Caco-2 (cell line): ENCODE results near the gene ADGRB3. TPM values are rescaled to one million over a fixed set of nuclear protein-coding genes. Genes with fewer than 3 reads are reported as not detected.

Source experiments
- BruUV-seq: library from RNA; stranded (reverse); fragments of 400-500 nt; replicated peaks from 2 replicates; lab custom pipeline; 2021; lab: Mats Ljungman, UMichigan
- CTCF ChIA-PET: fragments of 300-600 bp; sonication (Branson Sonifier 250); formaldehyde crosslinking; loops from one replicate; lab custom pipeline; 2022; ENCODE audit warnings: antibody characterized with exemption; lab: Charles Lee
- POLR2A ChIA-PET: fragments of 300-600 bp; sonication (Branson Sonifier 250); formaldehyde crosslinking; loops from one replicate; lab custom pipeline; 2022; ENCODE audit warnings: antibody characterized with exemption; lab: Charles Lee
- DNase-seq, 2 experiments: peaks; one replicate each; pipeline versions ENCODE4 v3.0.0 to v3.0.0-alpha.2; 2020 to 2022
- H3K27me3 ChIP-seq: replicated peaks from 2 replicates; pipeline ENCODE4 v1.6.0; 2011; ENCODE audit warnings: low read length; ENCODE audit not compliant: control insufficient read depth, insufficient read depth
- H3K36me3 ChIP-seq: 2 replicates; pipeline ENCODE4 v1.5.1; 2011; ENCODE audit warnings: low read length; ENCODE audit not compliant: control insufficient read depth, insufficient read depth
- H3K4me1 ChIP-seq: fragments of 250-450 bp; sonication (Bioruptor Pico); 2 replicates; pipeline ENCODE4 v1.5.1; 2020; ENCODE audit warnings: mild to moderate bottlenecking
- H3K4me3 ChIP-seq: 2 replicates; pipeline ENCODE4 v1.5.1; 2011; ENCODE audit warnings: low read depth, mild to moderate bottlenecking, control low read depth, low read length
- H3K9me3 ChIP-seq: fragments of 250-450 bp; sonication (Bioruptor Pico); 2 replicates; pipeline ENCODE4 v1.5.1; 2020; ENCODE audit warnings: mild to moderate bottlenecking, moderate library complexity
- H3K27ac Mint-ChIP-seq: one replicate; pipeline ENCODE4 v1.8.0; 2022; ENCODE audit warnings: mixed read lengths; ENCODE audit not compliant: unreplicated experiment
- H3K27me3 Mint-ChIP-seq: one replicate; pipeline ENCODE4 v1.8.0; 2022; ENCODE audit warnings: mixed read lengths; ENCODE audit not compliant: insufficient read depth, unreplicated experiment
- H3K36me3 Mint-ChIP-seq: one replicate; pipeline ENCODE4 v1.8.0; 2022; ENCODE audit warnings: mild to moderate bottlenecking, mixed read lengths; ENCODE audit not compliant: insufficient read depth, unreplicated experiment
- H3K4me1 Mint-ChIP-seq: one replicate; pipeline ENCODE4 v1.8.0; 2022; ENCODE audit warnings: low read depth, mixed read lengths; ENCODE audit not compliant: unreplicated experiment
- H3K4me3 Mint-ChIP-seq: one replicate; pipeline ENCODE4 v1.8.0; 2022; ENCODE audit warnings: mild to moderate bottlenecking, moderate library complexity, mixed read lengths; ENCODE audit not compliant: unreplicated experiment
- H3K9me3 Mint-ChIP-seq: one replicate; pipeline ENCODE4 v1.8.0; 2022; ENCODE audit warnings: mixed read lengths; ENCODE audit not compliant: unreplicated experiment
- CTCF ChIP-seq, 2 experiments: fragments of 200-600 bp in 1 of 2; IDR thresholded peaks; 1 replicate in 1 of 2; 2 replicates in 1 of 2; pipeline versions ENCODE4 v1.5.1 to v1.8.0; 2011 to 2022; ENCODE audit warnings: antibody characterized with exemption in 1 of 2, control low read depth in 1 of 2, inconsistent platforms in 1 of 2, low read depth in 1 of 2, low read length in 1 of 2, mild to moderate bottlenecking in 1 of 2, moderate library complexity in 1 of 2; ENCODE audit not compliant: insufficient read depth in 1 of 2, severe bottlenecking in 1 of 2, unreplicated experiment in 1 of 2
- intact Hi-C: fragments of 100-400 bp; cut with micrococcal nuclease; formaldehyde crosslinking; loops from one replicate; pipeline ENCODE4 v1.10.0; 2022; ENCODE audit not compliant: unreplicated experiment
- total RNA-seq: library from RNA; stranded (reverse); gene quantifications from 2 replicates; pipeline ENCODE4 v1.2.3, GENCODE V29; 2022

ADGRB3 gene
- total RNA-seq, 1 experiment from 2014 or later = 0.18 TPM

- Mint-ChIP-seq H3K4me3 (no peak overlapping the region), H3K27me3 (no peaks in the 10 kb centered on the region), H3K27ac (no peak overlapping the region), H3K36me3 (no peaks in the 10 kb centered on the region), H3K4me1 (peaks cover 7% of the 10 kb centered on the region), H3K9me3 (peaks cover 20% of the 10 kb centered on the region)
- H3K4me1 ChIP-seq = no peaks in the 10 kb centered on the region
- H3K4me3 ChIP-seq = no peak overlapping the region
- no peaks in the 10 kb centered on the region for H3K36me3 ChIP-seq
- CTCF ChIA-PET = no interaction called here
- POLR2A ChIA-PET = no interaction called here
- no TSS peak for BruUV-seq
- intact Hi-C loops = no loop called here
- no peak for DNase-seq
- no peak for TF ChIP-seq CTCF (IDR thresholded peaks at IDR 0.05; ENCODE audit: insufficient read depth in 1 of 2, low read depth in 1 of 2, low read length in 1 of 2, severe bottlenecking in 1 of 2, unreplicated experiment in 1 of 2)
- H3K27me3 ChIP-seq = no peaks in the 10 kb centered on the region
- no peaks in the 10 kb centered on the region for H3K9me3 ChIP-seq
These were observed 503.1 kb downstream of the ADGRB3 start for GRCh38 chr6:69138148-69138547.

- Mint-ChIP-seq H3K27me3 (no peaks in the 10 kb centered on the region), H3K36me3 (no peaks in the 10 kb centered on the region), H3K4me3 (no peak overlapping the region), H3K27ac (no peak overlapping the region), H3K4me1 (peaks cover 7% of the 10 kb centered on the region), H3K9me3 (peaks cover 20% of the 10 kb centered on the region)
- intact Hi-C loops = no loop called here
- Histone ChIP-seq H3K36me3 (no peaks in the 10 kb centered on the region), H3K9me3 (no peaks in the 10 kb centered on the region), H3K4me3 (no peak overlapping the region), H3K27me3 (no peaks in the 10 kb centered on the region), H3K4me1 (no peaks in the 10 kb centered on the region)
- no TSS peak for BruUV-seq
- no peak for TF ChIP-seq CTCF (IDR thresholded peaks at IDR 0.05; ENCODE audit: insufficient read depth in 1 of 2, low read depth in 1 of 2, low read length in 1 of 2, severe bottlenecking in 1 of 2, unreplicated experiment in 1 of 2)
- ChIA-PET CTCF (no interaction called here), POLR2A (no interaction called here)
- DNase-seq = no peak
These were observed 503.9 kb downstream of the ADGRB3 start for GRCh38 chr6:69138893-69139494.

- POLR2A ChIA-PET = no interaction called here
- no peak overlapping the region for H3K27ac Mint-ChIP-seq
These were observed 510.0 kb downstream of the ADGRB3 start for GRCh38 chr6:69145062-69145461.

More at GRCh38 chr6:69145062-69145461, 510.0 kb downstream of the ADGRB3 start:
- H3K4me1 ChIP-seq = no peaks in the 10 kb centered on the region
- no peak for TF ChIP-seq CTCF (IDR thresholded peaks at IDR 0.05; ENCODE audit: insufficient read depth in 1 of 2, low read depth in 1 of 2, low read length in 1 of 2, severe bottlenecking in 1 of 2, unreplicated experiment in 1 of 2)
- Mint-ChIP-seq H3K4me1 (peaks cover 7% of the 10 kb centered on the region), H3K27me3 (no peaks in the 10 kb centered on the region), H3K9me3 (peaks cover 53% of the 10 kb centered on the region), H3K36me3 (peaks cover 6% of the 10 kb centered on the region), H3K4me3 (no peak overlapping the region)
- H3K9me3 ChIP-seq = peaks cover 8% of the 10 kb centered on the region; the same call in 1 of the 2 replicates
- intact Hi-C loops = no loop called here
- CTCF ChIA-PET = no interaction called here
- H3K36me3 ChIP-seq = no peaks in the 10 kb centered on the region
- DNase-seq = no peak
- no TSS peak for BruUV-seq
- H3K4me3 ChIP-seq = no peak overlapping the region
- no peaks in the 10 kb centered on the region for H3K27me3 ChIP-seq
